Left lung (tissue), 14 donors: ENCODE results near the gene NPAS1. TPM values are rescaled to one million over a fixed set of nuclear protein-coding genes. Genes with fewer than 3 reads are reported as not detected.

Experiments
- ATAC-seq: fragments of 200-7000 bp; cut with Tn5 transposase; one replicate; pipeline ENCODE4 v1.9.1; 2020; ENCODE audit warnings: moderate library complexity
- DNase-seq, 4 donors: peaks; one replicate each; pipeline ENCODE4 v3.0.0-alpha.2; 2013 to 2020
- H3K27ac ChIP-seq, 2 donors: fragments of 200-600 bp; sonication (generic) in 1 of 2; one replicate each; pipeline versions ENCODE4 v1.5.0 to v1.8.0; 2020 to 2021
- H3K27me3 ChIP-seq, 2 donors: fragments of 200-600 bp; sonication (generic) in 1 of 2; one replicate each; pipeline versions ENCODE4 v1.5.0 to v1.8.0; 2020 to 2021
- H3K36me3 ChIP-seq, 2 donors: fragments of 200-600 bp; sonication (generic) in 1 of 2; one replicate each; pipeline versions ENCODE4 v1.5.0 to v1.8.0; 2020 to 2021
- H3K4me1 ChIP-seq, 2 donors: fragments of 200-600 bp; one replicate each; pipeline ENCODE4 v1.8.0; 2021
- H3K4me3 ChIP-seq, 2 donors: fragments of 200-600 bp; sonication (generic) in 1 of 2; one replicate each; pipeline versions ENCODE4 v1.5.0 to v1.8.0; 2020 to 2021; ENCODE audit warnings: mild to moderate bottlenecking in 1 of 2
- H3K9me3 ChIP-seq, 2 donors: fragments of 200-600 bp; sonication (generic) in 1 of 2; one replicate each; pipeline versions ENCODE4 v1.5.0 to v1.8.0; 2020 to 2021
- CTCF ChIP-seq, 2 donors: fragments of 200-600 bp; sonication (generic) in 1 of 2; IDR thresholded peaks; one replicate each; pipeline versions ENCODE4 v1.5.0 to v1.8.0; 2021; ENCODE audit warnings: antibody characterized with exemption in 2 of 2
- intact Hi-C, 2 donors: fragments of 100-400 bp; cut with DNase I; formaldehyde crosslinking; loops; one replicate each; pipeline versions ENCODE4 v1.11.2 to v1.14.2; 2022
- long read RNA-seq, 12 donors: library from polyadenylated mRNA in 2 of 12; unstranded in 2 of 12; transcript quantifications; one replicate each; pipeline ENCODE4 v2.0.0 and lab custom pipeline, GENCODE V29; 2019 to 2026
- polyA plus RNA-seq, 6 donors: library from polyadenylated mRNA; unstranded; fragments of 120-200 nt; gene quantifications; one replicate each; pipeline ENCODE4 v1.2.1, GENCODE V29; 2013; ENCODE audit not compliant: insufficient read length in 6 of 6
- total RNA-seq, 2 donors: library from RNA; stranded (reverse); fragmentation: NEBNext Ultra II Directional; extraction: Animal tissue kit (Norgen Biotek cat#: 25700); gene quantifications; one replicate each; pipeline ENCODE4 v1.2.1, GENCODE V29; 2021
- donor health status: DM: no; HTN: yes; CAD: no.
- donor health status: DM: no; HTN: no; CAD: no.

Gene NPAS1
- total RNA-seq (under 1 TPM; 0.50 to 0.70 TPM), polyA plus RNA-seq (1 to 10 TPM in 5 of 6 donors, under 1 TPM in 1; 0.83 to 2.0 (median 1.4) TPM)
- long read RNA-seq, donor 1, partial matches to known transcripts = 167 of 173 reads
- long read RNA-seq, donor 1, other reads (novel, unspliced or antisense) = 6 of 173 reads
- long read RNA-seq, donor 2, partial matches to known transcripts = 143 of 143 reads
- long read RNA-seq, donor 2, other reads (novel, unspliced or antisense) = 0 of 143 reads
- long read RNA-seq, donor 3, partial matches to known transcripts = 84 of 84 reads
- long read RNA-seq, donor 3, other reads (novel, unspliced or antisense) = 0 of 84 reads
- long read RNA-seq, donor 4, partial matches to known transcripts = 1 of 4 reads
- long read RNA-seq, donor 4, other reads (novel, unspliced or antisense) = 3 of 4 reads
- long read RNA-seq, donor 5, partial matches to known transcripts = 24 of 116 reads
- long read RNA-seq, donor 5, other reads (novel, unspliced or antisense) = 91 of 116 reads
- long read RNA-seq, donor 6, partial matches to known transcripts = 111 of 111 reads
- long read RNA-seq, donor 6, other reads (novel, unspliced or antisense) = 0 of 111 reads
- long read RNA-seq, donor 7 = 0 reads
- long read RNA-seq, donor 8, partial matches to known transcripts = 99 of 104 reads
- long read RNA-seq, donor 8, other reads (novel, unspliced or antisense) = 5 of 104 reads
- long read RNA-seq, donor 9 = 0 reads
- long read RNA-seq, donor 10, partial matches to known transcripts = 0 of 2 reads
- long read RNA-seq, donor 10, other reads (novel, unspliced or antisense) = 1 of 2 reads
- long read RNA-seq, donor 11 = 0 reads
- long read RNA-seq, donor 12, partial matches to known transcripts = 97 of 97 reads
- long read RNA-seq, donor 12, other reads (novel, unspliced or antisense) = 0 of 97 reads

- Histone ChIP-seq H3K9me3 (no peaks in the 10 kb centered on the region), H3K36me3 (no peaks in the 10 kb centered on the region), H3K4me3 (no peak within 1 kb of the TSS), H3K4me1 (peaks cover 14 to 24% of the 10 kb centered on the region in 2 donors), H3K27me3 (peaks cover 56 to 70% of the 10 kb centered on the region in 2 donors), H3K27ac (no peak within 1 kb of the TSS)
- no peak for TF ChIP-seq CTCF (IDR thresholded peaks at IDR 0.05)
- intact Hi-C loops = no loop called here
- peak; percentile 26 for ATAC-seq
- DNase-seq = no peak
Measured at GRCh38 chr19:47019431-47020041, at the start of gene NPAS1. NPAS1 (plus strand) TSS chr19:47019837; CDS start chr19:47021048, 1,211 bp downstream.

GRCh38 chr19:46970815-46971214, 48.8 kb upstream of the NPAS1 start:
- H3K4me1 ChIP-seq = peaks cover 9 to 24% of the 10 kb centered on the region in 2 donors
- peaks cover 0 to 11% of the 10 kb centered on the region in 2 donors for H3K36me3 ChIP-seq
- H3K4me3 ChIP-seq = no peak overlapping the region
- TF ChIP-seq CTCF (IDR thresholded peaks at IDR 0.05) = no peak
- H3K27ac ChIP-seq = no peak overlapping the region
- intact Hi-C loops = no loop called here
- no peaks in the 10 kb centered on the region for H3K27me3 ChIP-seq
- no peaks in the 10 kb centered on the region for H3K9me3 ChIP-seq
- DNase-seq (no peak), ATAC-seq (no peak)

- Histone ChIP-seq H3K4me1 (peaks cover 23 to 38% of the 10 kb centered on the region in 2 donors), H3K27ac (no peak overlapping the region), H3K36me3 (peaks cover 0 to 11% of the 10 kb centered on the region in 2 donors), H3K27me3 (no peaks in the 10 kb centered on the region), H3K9me3 (no peaks in the 10 kb centered on the region), H3K4me3 (no peak overlapping the region)
- DNase-seq (no peak), ATAC-seq (no peak)
- intact Hi-C loops = no loop called here
- TF ChIP-seq CTCF (IDR thresholded peaks at IDR 0.05) = no peak
Measured at GRCh38 chr19:46972311-46972710, 47.3 kb upstream of the NPAS1 start.

GRCh38 chr19:46974181-46974580, 45.5 kb upstream of the NPAS1 start:
- DNase-seq = no peak
- no peak overlapping the region for H3K4me3 ChIP-seq
- no peak overlapping the region for H3K27ac ChIP-seq
- H3K9me3 ChIP-seq = no peaks in the 10 kb centered on the region
- peaks cover 0 to 12% of the 10 kb centered on the region in 2 donors for H3K36me3 ChIP-seq
- H3K27me3 ChIP-seq = no peaks in the 10 kb centered on the region
- intact Hi-C loops = no loop called here
- H3K4me1 ChIP-seq = peaks cover 28 to 40% of the 10 kb centered on the region in 2 donors
- ATAC-seq = no peak
- no peak for TF ChIP-seq CTCF (IDR thresholded peaks at IDR 0.05)
